CD14-positive monocyte (primary cell): ENCODE results near the gene SLC4A1. TPM values are rescaled to one million over a fixed set of nuclear protein-coding genes. Genes with fewer than 3 reads are reported as not detected.

Experiments used
- DNase-seq, 3 donors: peaks; one replicate each; pipeline ENCODE4 v3.0.0-alpha.2; 2011 to 2022
- H2AFZ ChIP-seq: 2 replicates; pipeline ENCODE4 v1.6.0; 2012; ENCODE audit warnings: mild to moderate bottlenecking, low read depth, low read length, inconsistent platforms; ENCODE audit not compliant: insufficient read depth, poor library complexity, severe bottlenecking
- H3K27ac ChIP-seq, 2 donors: 1 replicate in 1 of 2; 2 replicates in 1 of 2; pipeline ENCODE4 v1.5.1; 2012 to 2013; ENCODE audit warnings: low read length in 2 of 2, control low read depth in 1 of 2, inconsistent platforms in 1 of 2, low read depth in 1 of 2, mild to moderate bottlenecking in 1 of 2
- H3K27me3 ChIP-seq, 2 donors: one replicate each; pipeline versions ENCODE4 v1.6.0 to v1.6.1; 2011 to 2013; ENCODE audit warnings: low read length in 2 of 2; ENCODE audit not compliant: control insufficient read depth in 2 of 2, insufficient read depth in 2 of 2
- H3K36me3 ChIP-seq, 2 donors: replicated peaks in 1 of 2; 1 replicate in 1 of 2; 2 replicates in 1 of 2; pipeline versions ENCODE4 v1.5.1 to v1.6.1; 2012 to 2013; ENCODE audit warnings: low read length in 2 of 2, control low read depth in 1 of 2, inconsistent platforms in 1 of 2, mild to moderate bottlenecking in 1 of 2; ENCODE audit not compliant: insufficient read depth in 2 of 2, control insufficient read depth in 1 of 2
- H3K4me1 ChIP-seq, 2 donors: 1 replicate in 1 of 2; 2 replicates in 1 of 2; pipeline versions ENCODE4 v1.5.1 to v1.6.1; 2012 to 2013; ENCODE audit warnings: low read length in 2 of 2, control low read depth in 1 of 2, inconsistent platforms in 1 of 2, mild to moderate bottlenecking in 1 of 2, moderate library complexity in 1 of 2; ENCODE audit not compliant: insufficient read depth in 2 of 2, control insufficient read depth in 1 of 2
- H3K4me2 ChIP-seq: replicated peaks from 2 replicates; pipeline ENCODE3; 2012; ENCODE audit warnings: low read length, moderate library complexity, mild to moderate bottlenecking; ENCODE audit not compliant: poor library complexity, severe bottlenecking; ENCODE audit errors: extremely low read depth
- H3K4me3 ChIP-seq, 3 experiments: fragments of 200-600 bp in 1 of 3; sonication (generic) in 1 of 3; replicated peaks in 1 of 3; 1 replicate in 2 of 3; 2 replicates in 1 of 3; pipeline ENCODE4 v1.5.1; 2011 to 2013; ENCODE audit warnings: low read length in 3 of 3, mild to moderate bottlenecking in 3 of 3, control low read depth in 2 of 3, low read depth in 2 of 3, inconsistent platforms in 1 of 3, moderate library complexity in 1 of 3
- H3K79me2 ChIP-seq: 2 replicates; pipeline ENCODE4 v1.6.0; 2012; ENCODE audit warnings: mild to moderate bottlenecking, control low read depth, inconsistent platforms, low read length, moderate library complexity; ENCODE audit not compliant: insufficient read depth
- H3K9ac ChIP-seq: 2 replicates; pipeline ENCODE4 v1.6.0; 2017; ENCODE audit warnings: low read length, mild to moderate bottlenecking; ENCODE audit not compliant: insufficient read depth, poor library complexity, severe bottlenecking
- H3K9me3 ChIP-seq, 2 donors: replicated peaks in 1 of 2; 1 replicate in 1 of 2; 2 replicates in 1 of 2; pipeline versions ENCODE4 v1.5.1 to v1.6.1; 2012 to 2013; ENCODE audit warnings: low read length in 2 of 2, control low read depth in 1 of 2; ENCODE audit not compliant: control insufficient read depth in 1 of 2, insufficient read depth in 1 of 2
- H4K20me1 ChIP-seq: 2 replicates; pipeline ENCODE4 v1.6.0; 2012; ENCODE audit warnings: mild to moderate bottlenecking, low read length, control low read depth, moderate library complexity; ENCODE audit not compliant: insufficient read depth
- H3K27ac Mint-ChIP-seq, 7 donors: one replicate each; pipeline ENCODE4 v1.8.0; 2020; ENCODE audit warnings: mild to moderate bottlenecking in 7 of 7, mixed read lengths in 7 of 7, moderate library complexity in 6 of 7, inconsistent platforms in 2 of 7
- H3K27me3 Mint-ChIP-seq, 3 donors: one replicate each; pipeline ENCODE4 v1.8.0; 2021 to 2022; ENCODE audit warnings: low read depth in 3 of 3, mild to moderate bottlenecking in 3 of 3, mixed read lengths in 3 of 3, moderate library complexity in 3 of 3, inconsistent platforms in 1 of 3
- H3K36me3 Mint-ChIP-seq, 2 donors: one replicate each; pipeline ENCODE4 v1.8.0; 2020; ENCODE audit warnings: mixed read lengths in 2 of 2, inconsistent platforms in 1 of 2, mild to moderate bottlenecking in 1 of 2
- H3K4me1 Mint-ChIP-seq: one replicate; pipeline ENCODE4 v1.8.0; 2020; ENCODE audit warnings: mild to moderate bottlenecking, mixed read lengths
- H3K4me3 Mint-ChIP-seq, 2 donors: one replicate each; pipeline ENCODE4 v1.8.0; 2020; ENCODE audit warnings: mild to moderate bottlenecking in 2 of 2, mixed read lengths in 2 of 2, moderate library complexity in 1 of 2
- H3K9me3 Mint-ChIP-seq, 7 donors: one replicate each; pipeline ENCODE4 v1.8.0; 2020 to 2022; ENCODE audit warnings: mixed read lengths in 7 of 7, mild to moderate bottlenecking in 6 of 7, moderate library complexity in 6 of 7, inconsistent platforms in 2 of 7
- CTCF ChIP-seq: fragments of 200-600 bp; IDR thresholded peaks from one replicate; pipeline ENCODE4 v1.8.0; 2022; ENCODE audit warnings: antibody characterized with exemption, mild to moderate bottlenecking
- WGBS: methylation state at CpG from one replicate; pipeline ENCODE4 v1.1.5; 2013; ENCODE audit warnings: missing lambda C conversion rate; ENCODE audit not compliant: insufficient coverage; 5-methylcytosine and 5-hydroxymethylcytosine counted together
- intact Hi-C, 2 donors: fragments of 100-400 bp; cut with micrococcal nuclease; formaldehyde crosslinking; loops; one replicate each; pipeline versions ENCODE4 v1.15.0 to v1.15.1; 2023
- polyA plus RNA-seq, 3 donors: library from polyadenylated mRNA; depleted of rRNA in 1 of 3; unstranded in 2 of 3; stranded (reverse) in 1 of 3; fragments of 300-500 nt in 2 of 3; fragments of >200 nt in 1 of 3; fragmentation: Illumina TruSeq in 2 of 3; gene quantifications; 1 replicate in 2 of 3; 2 replicates in 1 of 3; pipeline ENCODE4 v1.2.3, GENCODE V29; 2012 to 2021

The SLC4A1 gene
- polyA plus RNA-seq, 3 donors = 0.04 TPM; not detected in 2

GRCh38 chr17:44207319-44207718, 60.6 kb downstream of the SLC4A1 start:
- peaks cover 25% of the 10 kb centered on the region for H4K20me1 ChIP-seq
- Mint-ChIP-seq H3K4me1 (peaks cover 51% of the 10 kb centered on the region), H3K27ac (no peak overlapping the region), H3K9me3 (no peaks in the 10 kb centered on the region), H3K4me3 (no peak overlapping the region), H3K36me3 (peaks cover 36 to 62% of the 10 kb centered on the region in 2 donors), H3K27me3 (no peaks in the 10 kb centered on the region)
- no peak for TF ChIP-seq CTCF
- peaks cover 45 to 54% of the 10 kb centered on the region in 2 donors for H3K36me3 ChIP-seq
- H3K4me1 ChIP-seq = peaks cover 36 to 57% of the 10 kb centered on the region in 2 donors
- H3K79me2 ChIP-seq = peaks cover 5% of the 10 kb centered on the region
- H3K27me3 ChIP-seq = no peaks in the 10 kb centered on the region
- DNase-seq = no peak
- WGBS = 96% methylated on average over 11 of the region's 17 CpGs
- no peak overlapping the region for H3K4me2 ChIP-seq
- no peak overlapping the region for H3K9ac ChIP-seq
- H2AFZ ChIP-seq = no peak overlapping the region
- no peak overlapping the region for H3K27ac ChIP-seq
- no peak overlapping the region for H3K4me3 ChIP-seq
- H3K9me3 ChIP-seq = no peaks in the 10 kb centered on the region
- intact Hi-C loops = no loop called here

DNA sequence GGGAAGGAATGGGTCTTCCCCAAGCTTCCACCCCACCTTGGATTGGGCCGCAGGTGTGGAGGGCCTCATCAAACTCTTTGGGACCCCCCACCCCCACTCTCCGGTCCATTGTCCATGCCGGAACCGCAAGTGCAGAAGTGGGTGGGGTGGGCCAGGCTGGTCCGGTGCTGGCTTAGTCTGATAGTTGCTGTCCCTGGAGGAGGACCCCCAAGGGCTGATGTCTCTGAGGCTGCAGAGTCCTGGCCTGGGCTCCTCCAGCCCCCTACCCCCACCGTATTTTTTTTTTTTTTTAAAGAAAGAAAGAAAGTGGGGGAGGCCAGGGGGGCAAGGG, 61.1 kb downstream of the SLC4A1 start:
- Mint-ChIP-seq H3K27ac (no peak overlapping the region), H3K4me3 (no peak overlapping the region), H3K4me1 (peaks cover 53% of the 10 kb centered on the region), H3K27me3 (no peaks in the 10 kb centered on the region), H3K36me3 (peaks cover 36 to 57% of the 10 kb centered on the region in 2 donors), H3K9me3 (no peaks in the 10 kb centered on the region)
- intact Hi-C loops = no loop called here
- peak; percentile 6 for TF ChIP-seq CTCF
- Histone ChIP-seq H3K4me1 (peaks cover 36 to 57% of the 10 kb centered on the region in 2 donors), H3K4me2 (no peak overlapping the region), H3K79me2 (peaks cover 5% of the 10 kb centered on the region), H3K36me3 (peaks cover 45 to 51% of the 10 kb centered on the region in 2 donors), H3K4me3 (no peak overlapping the region), H3K27ac (no peak overlapping the region), H3K9me3 (no peaks in the 10 kb centered on the region), H4K20me1 (peaks cover 25% of the 10 kb centered on the region), H2AFZ (no peak overlapping the region), H3K27me3 (no peaks in the 10 kb centered on the region), H3K9ac (no peak overlapping the region)
- DNase-seq = no peak
- WGBS = no CpG with 5 or more reads among the region's 6 CpGs
